ENCODE measurements around the gene GATA3. TPM values are rescaled to one million over a fixed set of nuclear protein-coding genes. Genes with fewer than 3 reads are reported as not detected.
"Not testable (repeated sequence)": the region's sequence is repeated elsewhere in the genome, so short reads cannot be mapped to it uniquely, and the experiment has no call there.

The GATA3 gene
- total RNA-seq, 1 donor from 2014 or later = 17.6 TPM

DNA sequence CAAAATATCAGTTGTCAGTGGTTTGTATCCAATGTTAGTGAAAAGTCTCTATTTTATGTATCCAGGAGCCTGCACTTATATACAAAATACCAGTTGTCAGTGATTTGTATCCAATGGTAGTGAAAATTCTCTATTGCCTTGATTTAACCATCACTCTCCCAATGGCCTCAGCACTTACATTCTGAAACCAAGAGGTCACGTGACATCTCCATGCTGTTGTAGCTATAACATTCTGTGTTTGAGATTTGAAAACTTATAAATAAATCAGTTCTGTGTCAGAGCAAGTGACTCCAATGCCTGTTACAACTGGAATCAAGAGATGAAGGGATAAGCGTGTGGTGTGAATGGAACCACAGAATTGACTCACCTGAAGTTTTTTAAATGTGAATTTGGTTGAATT, 30.6 kb upstream of the GATA3 start:
- H4K20me1 ChIP-seq (ENCODE audit: insufficient read depth, low read length) = no peaks in the 10 kb centered on the region
- Mint-ChIP-seq H3K27ac (ENCODE audit: unreplicated experiment) (no peak overlapping the region), H3K9me3 (ENCODE audit: unreplicated experiment) (no peaks in the 10 kb centered on the region), H3K36me3 (ENCODE audit: low read depth, unreplicated experiment) (no peaks in the 10 kb centered on the region), H3K27me3 (ENCODE audit: low read depth, unreplicated experiment) (peaks cover 15% of the 10 kb centered on the region), H3K4me1 (ENCODE audit: low read depth, unreplicated experiment) (no peaks in the 10 kb centered on the region), H3K4me3 (ENCODE audit: unreplicated experiment) (no peak overlapping the region)
- peaks cover 11% of the 10 kb centered on the region for H3K27me3 ChIP-seq (ENCODE audit: insufficient read depth, low read length)
- DNase-seq (ENCODE audit: low read depth) (no peak), FAIRE-seq (no peak)
- no peak overlapping the region for H3K4me2 ChIP-seq (ENCODE audit: low read length)
- H3K36me3 ChIP-seq (ENCODE audit: insufficient read depth, low read length) = no peaks in the 10 kb centered on the region
- no peaks in the 10 kb centered on the region for H3K79me2 ChIP-seq (ENCODE audit: insufficient read depth, low read length)
- no peaks in the 10 kb centered on the region for H3K4me1 ChIP-seq (ENCODE audit: insufficient read depth, low read length)
- TF ChIP-seq EZH2 (IDR thresholded peaks at IDR 0.05; ENCODE audit: insufficient read depth, low read length) = no peak
- no peak overlapping the region for H3K9ac ChIP-seq (ENCODE audit: low read length)
- no peak overlapping the region for H2AFZ ChIP-seq (ENCODE audit: low read depth, low read length)
- no peak overlapping the region for H3K27ac ChIP-seq (ENCODE audit: low read depth, low read length)
- no peaks in the 10 kb centered on the region for H3K9me3 ChIP-seq (ENCODE audit: insufficient read depth, low read depth, low read length)
- no peak overlapping the region for H3K4me3 ChIP-seq (ENCODE audit: insufficient read depth, low read depth, low read length)

DNA sequence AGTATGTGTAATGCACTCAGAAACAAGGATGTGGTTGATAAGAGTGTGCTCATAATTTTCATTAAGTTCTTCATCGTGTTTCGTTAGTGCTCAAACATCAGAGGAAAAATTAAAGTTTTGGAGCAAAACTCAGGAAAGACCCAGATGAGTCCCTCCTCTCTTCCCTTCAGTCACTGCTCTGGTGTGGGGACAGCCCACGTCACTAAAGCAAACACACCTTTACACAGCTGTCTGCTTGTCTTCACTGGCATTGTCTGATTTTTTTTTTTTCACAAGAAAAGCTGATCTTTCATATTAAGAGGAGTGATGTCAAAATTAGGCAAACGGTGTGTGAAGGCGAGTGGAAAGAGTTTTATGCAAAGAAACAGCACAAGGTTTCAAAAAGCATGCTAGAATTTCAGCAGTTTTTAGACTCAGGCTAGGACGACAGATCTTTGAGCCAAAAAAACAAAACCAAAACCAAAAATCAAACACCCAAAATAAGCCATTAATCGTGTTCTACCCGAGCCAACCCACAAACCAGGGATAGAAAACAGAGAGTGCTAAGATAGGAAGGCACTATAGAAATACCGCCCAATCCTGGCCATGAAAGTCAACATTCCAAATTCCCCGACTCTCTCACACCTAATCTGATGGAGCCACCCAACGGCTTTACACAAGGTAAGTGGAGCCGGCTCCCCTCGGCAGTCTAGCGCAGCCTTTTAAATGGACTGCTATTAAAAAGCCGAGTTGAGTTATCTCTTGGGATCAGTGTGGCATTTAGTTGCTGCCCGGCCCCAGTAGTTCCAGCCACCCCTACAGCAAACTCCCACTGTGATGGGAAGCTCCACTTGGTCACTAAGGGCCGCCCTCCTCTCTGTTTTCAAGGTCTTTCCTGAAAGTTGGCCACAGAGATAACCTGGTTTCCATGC, 27.9 kb upstream of the GATA3 start:
- Histone ChIP-seq H3K4me1 (ENCODE audit: insufficient read depth, low read length) (no peaks in the 10 kb centered on the region), H3K36me3 (ENCODE audit: insufficient read depth, low read length) (no peaks in the 10 kb centered on the region), H4K20me1 (ENCODE audit: insufficient read depth, low read length) (no peaks in the 10 kb centered on the region), H3K9ac (ENCODE audit: low read length) (no peak overlapping the region), H3K4me3 (ENCODE audit: insufficient read depth, low read depth, low read length) (no peak overlapping the region), H3K9me3 (ENCODE audit: insufficient read depth, low read depth, low read length) (no peaks in the 10 kb centered on the region), H3K27ac (ENCODE audit: low read depth, low read length) (no peak overlapping the region), H3K4me2 (ENCODE audit: low read length) (no peak overlapping the region), H2AFZ (ENCODE audit: low read depth, low read length) (no peak overlapping the region), H3K27me3 (ENCODE audit: insufficient read depth, low read length) (peaks cover 14% of the 10 kb centered on the region), H3K79me2 (ENCODE audit: insufficient read depth, low read length) (no peaks in the 10 kb centered on the region)
- no peak overlapping the region for H3K4me3 Mint-ChIP-seq (ENCODE audit: unreplicated experiment)
- H3K4me1 Mint-ChIP-seq (ENCODE audit: low read depth, unreplicated experiment) = no peaks in the 10 kb centered on the region
- H3K9me3 Mint-ChIP-seq (ENCODE audit: unreplicated experiment) = peaks cover 3% of the 10 kb centered on the region
- FAIRE-seq (no peak), DNase-seq (ENCODE audit: low read depth) (no peak)
- no peaks in the 10 kb centered on the region for H3K36me3 Mint-ChIP-seq (ENCODE audit: low read depth, unreplicated experiment)
- no peak overlapping the region for H3K27ac Mint-ChIP-seq (ENCODE audit: unreplicated experiment)
- peaks cover 26% of the 10 kb centered on the region for H3K27me3 Mint-ChIP-seq (ENCODE audit: low read depth, unreplicated experiment)
- TF ChIP-seq CTCF (IDR thresholded peaks at IDR 0.05; ENCODE audit: insufficient read depth, low read depth, low read length) (no peak), EZH2 (IDR thresholded peaks at IDR 0.05; ENCODE audit: insufficient read depth, low read length) (no peak)

GRCh38 chr10:8031211-8031610, 23.3 kb upstream of the GATA3 start:
- not testable (repeated sequence) for H3K4me1 ChIP-seq (ENCODE audit: insufficient read depth, low read length); H3K4me2 ChIP-seq (ENCODE audit: low read length); FAIRE-seq; H3K4me1 Mint-ChIP-seq (ENCODE audit: low read depth, unreplicated experiment); H4K20me1 ChIP-seq (ENCODE audit: insufficient read depth, low read length); H3K36me3 ChIP-seq (ENCODE audit: insufficient read depth, low read length); H2AFZ ChIP-seq (ENCODE audit: low read depth, low read length); H3K27ac ChIP-seq (ENCODE audit: low read depth, low read length); H3K36me3 Mint-ChIP-seq (ENCODE audit: low read depth, unreplicated experiment); H3K4me3 ChIP-seq (ENCODE audit: insufficient read depth, low read depth, low read length); H3K9ac ChIP-seq (ENCODE audit: low read length); H3K27ac Mint-ChIP-seq (ENCODE audit: unreplicated experiment); DNase-seq (ENCODE audit: low read depth); H3K9me3 ChIP-seq (ENCODE audit: insufficient read depth, low read depth, low read length); H3K79me2 ChIP-seq (ENCODE audit: insufficient read depth, low read length); H3K4me3 Mint-ChIP-seq (ENCODE audit: unreplicated experiment)
- H3K27me3 ChIP-seq (ENCODE audit: insufficient read depth, low read length) = peaks cover 44% of the 10 kb centered on the region
- Mint-ChIP-seq H3K9me3 (ENCODE audit: unreplicated experiment) (peaks cover 11% of the 10 kb centered on the region), H3K27me3 (ENCODE audit: low read depth, unreplicated experiment) (peaks cover 45% of the 10 kb centered on the region)
